GM12874 (cell line): ENCODE measurements around the gene PRSS36.

ENCODE experiments used
- CTCF ChIP-seq: IDR thresholded peaks from 2 replicates; pipeline ENCODE4 v1.5.1; 2011; ENCODE audit warnings: low read depth, mild to moderate bottlenecking, control low read depth, low read length, moderate library complexity; ENCODE audit not compliant: insufficient read depth

PRSS36 gene

GRCh38 chr16:31187808-31188189 is 37.9 kb upstream of the PRSS36 start:
- no peak for TF ChIP-seq CTCF

- no peak for TF ChIP-seq CTCF
Measured at GRCh38 chr16:31186930-31187807, 37.3 kb upstream of the PRSS36 start.

GRCh38 chr16:31186176-31186575 is 36.3 kb upstream of the PRSS36 start:
- TF ChIP-seq CTCF, result no peak

- TF ChIP-seq CTCF, result no peak
Measured at GRCh38 chr16:31185339-31185738, 35.5 kb upstream of the PRSS36 start.

GRCh38 chr16:31184888-31185287 is 35.0 kb upstream of the PRSS36 start:
- TF ChIP-seq CTCF, result no peak

GRCh38 chr16:31183432-31184428 is 33.9 kb upstream of the PRSS36 start:
- no peak for TF ChIP-seq CTCF

- no peak for TF ChIP-seq CTCF
Measured at GRCh38 chr16:31182391-31182790, 32.5 kb upstream of the PRSS36 start.
